ENCODE results near the gene PKMYT1.
A peak's percentile ranks its signal among the peaks of the same experiment; 100 is the strongest.

DNA sequence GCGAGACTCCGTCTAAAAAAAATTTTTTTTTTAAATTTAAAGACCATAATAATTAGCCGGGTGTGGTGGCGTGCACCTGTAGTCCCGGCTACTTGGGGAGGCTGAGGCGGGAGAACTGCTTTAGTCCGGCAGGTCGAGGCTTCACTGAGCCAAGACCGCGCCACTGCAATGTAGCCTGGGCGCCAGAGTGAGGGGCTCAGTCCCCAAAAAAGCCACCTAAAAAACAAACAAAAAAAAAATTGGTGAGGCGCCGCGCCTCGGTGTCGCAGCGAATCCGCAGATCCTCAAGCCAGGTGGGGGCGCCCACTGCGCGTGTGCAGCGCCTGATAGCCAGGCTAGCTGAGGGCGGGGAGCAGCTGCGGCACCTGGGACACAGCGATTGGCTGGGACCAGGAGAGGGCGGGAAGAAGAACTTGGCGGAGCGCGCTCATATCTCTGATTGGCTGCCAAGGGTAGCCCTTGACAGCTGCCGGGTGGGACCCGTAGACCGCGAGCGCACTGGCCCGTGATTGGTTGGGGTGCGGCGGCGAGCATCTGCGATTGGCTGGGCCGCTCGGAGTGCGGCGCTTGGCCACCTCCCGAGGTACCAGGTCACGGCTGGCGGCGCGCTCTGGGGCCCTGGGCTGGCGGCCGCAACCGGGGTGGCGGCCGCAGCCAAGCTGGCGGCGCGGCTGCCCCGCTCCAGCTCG is 23.5 kb upstream of the PKMYT1 start:
- TF ChIP-seq, protein P1, sequence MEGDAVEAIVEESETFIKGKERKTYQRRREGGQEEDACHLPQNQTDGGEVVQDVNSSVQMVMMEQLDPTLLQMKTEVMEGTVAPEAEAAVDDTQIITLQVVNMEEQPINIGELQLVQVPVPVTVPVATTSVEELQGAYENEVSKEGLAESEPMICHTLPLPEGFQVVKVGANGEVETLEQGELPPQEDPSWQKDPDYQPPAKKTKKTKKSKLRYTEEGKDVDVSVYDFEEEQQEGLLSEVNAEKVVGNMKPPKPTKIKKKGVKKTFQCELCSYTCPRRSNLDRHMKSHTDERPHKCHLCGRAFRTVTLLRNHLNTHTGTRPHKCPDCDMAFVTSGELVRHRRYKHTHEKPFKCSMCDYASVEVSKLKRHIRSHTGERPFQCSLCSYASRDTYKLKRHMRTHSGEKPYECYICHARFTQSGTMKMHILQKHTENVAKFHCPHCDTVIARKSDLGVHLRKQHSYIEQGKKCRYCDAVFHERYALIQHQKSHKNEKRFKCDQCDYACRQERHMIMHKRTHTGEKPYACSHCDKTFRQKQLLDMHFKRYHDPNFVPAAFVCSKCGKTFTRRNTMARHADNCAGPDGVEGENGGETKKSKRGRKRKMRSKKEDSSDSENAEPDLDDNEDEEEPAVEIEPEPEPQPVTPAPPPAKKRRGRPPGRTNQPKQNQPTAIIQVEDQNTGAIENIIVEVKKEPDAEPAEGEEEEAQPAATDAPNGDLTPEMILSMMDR (conservative IDR thresholded peaks at IDR 0.05), result peak; percentile 61
- no peak for TF ChIP-seq EZH2 (IDR thresholded peaks at IDR 0.05; ENCODE audit: low read depth)
